SU-DHL-6 (cell line): ENCODE measurements around the gene COQ4.

Experiments used
- CTCF ChIP-seq: fragments of 200-600 bp; sonication (generic); IDR thresholded peaks from one replicate; pipeline ENCODE4 v1.5.1; 2017; ENCODE audit warnings: antibody characterized with exemption, mild to moderate bottlenecking, low read length, moderate library complexity; ENCODE audit not compliant: insufficient read depth, poor library complexity, severe bottlenecking
- EZH2phosphoT487 ChIP-seq: fragments of 200-600 bp; sonication (generic), shearing (Covaris generic); conservative IDR thresholded peaks from 2 replicates; pipeline ENCODE4 v1.6.1; 2018; ENCODE audit warnings: mild to moderate bottlenecking, antibody characterized with exemption, low read length, moderate library complexity, mixed read lengths

- TF ChIP-seq CTCF (no peak), EZH2phosphoT487 (no peak)
Observed at GRCh38 chr9:128343855-128344254, 21.2 kb downstream of the COQ4 start.
